ENCODE results near the gene DBI.

GRCh38 chr2:119350311-119350998, 16.3 kb upstream of the DBI start:
- TF ChIP-seq POLR2A (IDR thresholded peaks at IDR 0.05): no peak
- TF ChIP-seq, protein P1, sequence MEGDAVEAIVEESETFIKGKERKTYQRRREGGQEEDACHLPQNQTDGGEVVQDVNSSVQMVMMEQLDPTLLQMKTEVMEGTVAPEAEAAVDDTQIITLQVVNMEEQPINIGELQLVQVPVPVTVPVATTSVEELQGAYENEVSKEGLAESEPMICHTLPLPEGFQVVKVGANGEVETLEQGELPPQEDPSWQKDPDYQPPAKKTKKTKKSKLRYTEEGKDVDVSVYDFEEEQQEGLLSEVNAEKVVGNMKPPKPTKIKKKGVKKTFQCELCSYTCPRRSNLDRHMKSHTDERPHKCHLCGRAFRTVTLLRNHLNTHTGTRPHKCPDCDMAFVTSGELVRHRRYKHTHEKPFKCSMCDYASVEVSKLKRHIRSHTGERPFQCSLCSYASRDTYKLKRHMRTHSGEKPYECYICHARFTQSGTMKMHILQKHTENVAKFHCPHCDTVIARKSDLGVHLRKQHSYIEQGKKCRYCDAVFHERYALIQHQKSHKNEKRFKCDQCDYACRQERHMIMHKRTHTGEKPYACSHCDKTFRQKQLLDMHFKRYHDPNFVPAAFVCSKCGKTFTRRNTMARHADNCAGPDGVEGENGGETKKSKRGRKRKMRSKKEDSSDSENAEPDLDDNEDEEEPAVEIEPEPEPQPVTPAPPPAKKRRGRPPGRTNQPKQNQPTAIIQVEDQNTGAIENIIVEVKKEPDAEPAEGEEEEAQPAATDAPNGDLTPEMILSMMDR (IDR thresholded peaks at IDR 0.05): no peak

Measured in body of pancreas (tissue), 4 donors.